Gastrocnemius medialis (tissue), 4 donors: ENCODE results near the gene MFAP5.

Experiments
- POLR2A ChIP-seq, 2 donors: fragments of 450-650 bp; IDR thresholded peaks; one replicate each; pipeline ENCODE4 v1.6.1; 2017; ENCODE audit warnings: antibody characterized with exemption in 2 of 2, mild to moderate bottlenecking in 2 of 2, moderate library complexity in 2 of 2
- TF ChIP-seq, protein P1 (sequence below), 5 experiments: fragments of 450-650 bp in 3 of 5; fragments of 200-600 bp in 2 of 5; sonication (generic) in 2 of 5; IDR thresholded peaks in 4 of 5; conservative IDR thresholded peaks in 1 of 5; 1 replicate in 4 of 5; 2 replicates in 1 of 5; pipeline ENCODE4 v1.5.1; 2016 to 2019; ENCODE audit warnings: antibody characterized with exemption in 5 of 5, mild to moderate bottlenecking in 3 of 5, moderate library complexity in 3 of 5

- TF ChIP-seq, protein P1, sequence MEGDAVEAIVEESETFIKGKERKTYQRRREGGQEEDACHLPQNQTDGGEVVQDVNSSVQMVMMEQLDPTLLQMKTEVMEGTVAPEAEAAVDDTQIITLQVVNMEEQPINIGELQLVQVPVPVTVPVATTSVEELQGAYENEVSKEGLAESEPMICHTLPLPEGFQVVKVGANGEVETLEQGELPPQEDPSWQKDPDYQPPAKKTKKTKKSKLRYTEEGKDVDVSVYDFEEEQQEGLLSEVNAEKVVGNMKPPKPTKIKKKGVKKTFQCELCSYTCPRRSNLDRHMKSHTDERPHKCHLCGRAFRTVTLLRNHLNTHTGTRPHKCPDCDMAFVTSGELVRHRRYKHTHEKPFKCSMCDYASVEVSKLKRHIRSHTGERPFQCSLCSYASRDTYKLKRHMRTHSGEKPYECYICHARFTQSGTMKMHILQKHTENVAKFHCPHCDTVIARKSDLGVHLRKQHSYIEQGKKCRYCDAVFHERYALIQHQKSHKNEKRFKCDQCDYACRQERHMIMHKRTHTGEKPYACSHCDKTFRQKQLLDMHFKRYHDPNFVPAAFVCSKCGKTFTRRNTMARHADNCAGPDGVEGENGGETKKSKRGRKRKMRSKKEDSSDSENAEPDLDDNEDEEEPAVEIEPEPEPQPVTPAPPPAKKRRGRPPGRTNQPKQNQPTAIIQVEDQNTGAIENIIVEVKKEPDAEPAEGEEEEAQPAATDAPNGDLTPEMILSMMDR (IDR thresholded peaks at IDR 0.05 in 4 of 5, conservative IDR thresholded peaks at IDR 0.05 in 1 of 5): no peak
- no peak for TF ChIP-seq POLR2A (IDR thresholded peaks at IDR 0.05)
Measured at GRCh38 chr12:8675591-8676036, 13.0 kb upstream of the MFAP5 start.
